ENCODE results near the gene ATF7. TPM values are rescaled to one million over a fixed set of nuclear protein-coding genes. Genes with fewer than 3 reads are reported as not detected.

Gene ATF7
- total and polyA plus RNA-seq, 8 donors: 11.6 to 31.5 (median 17.7) TPM

GRCh38 chr12:53461591-53461990, 164.6 kb downstream of the ATF7 start:
- no peak for DNase-seq
- H3K9me3 ChIP-seq: no peaks in the 10 kb centered on the region
- ATAC-seq: no peak
- H3K36me3 ChIP-seq: peaks cover 35 to 100% (median 81%) of the 10 kb centered on the region in 3 donors
- no peak for FAIRE-seq
- no peaks in the 10 kb centered on the region for H3K27me3 ChIP-seq
- no peak for TF ChIP-seq CTCF (IDR thresholded peaks at IDR 0.05)
- no peak overlapping the region for H3K4me3 ChIP-seq
- WGBS, 2 donors: 81 to 84% methylated on average over 8 of the region's 8 CpGs
- H3K4me1 ChIP-seq: no peaks in the 10 kb centered on the region
- no peak overlapping the region for H3K27ac ChIP-seq
- intact Hi-C loops (cut with DNase I): loop anchor here in 1 of 3 donors (10.0 kb wide), 1 partner anchor 437 kb away; no protein-coding TSS in a partner anchor

GRCh38 chr12:53461059-53461458, 165.1 kb downstream of the ATF7 start:
- ATAC-seq: no peak
- H3K4me3 ChIP-seq: no peak overlapping the region
- H3K27me3 ChIP-seq: no peaks in the 10 kb centered on the region
- H3K27ac ChIP-seq: no peak overlapping the region
- DNase-seq: no peak
- 73 to 75% methylated on average over 3 of the region's 3 CpGs for WGBS, 2 donors
- intact Hi-C loops (cut with DNase I): loop anchor here in 1 of 3 donors (10.0 kb wide), 1 partner anchor 436 kb away; no protein-coding TSS in a partner anchor
- no peaks in the 10 kb centered on the region for H3K9me3 ChIP-seq
- no peak for FAIRE-seq
- H3K4me1 ChIP-seq: no peaks in the 10 kb centered on the region
- TF ChIP-seq CTCF (IDR thresholded peaks at IDR 0.05): no peak
- peaks cover 35 to 100% (median 82%) of the 10 kb centered on the region in 3 donors for H3K36me3 ChIP-seq

- H3K27ac ChIP-seq: no peak overlapping the region
- H3K27me3 ChIP-seq: no peaks in the 10 kb centered on the region
- TF ChIP-seq CTCF (IDR thresholded peaks at IDR 0.05): no peak
- H3K36me3 ChIP-seq: peaks cover 34 to 97% (median 73%) of the 10 kb centered on the region in 3 donors
- H3K9me3 ChIP-seq: no peaks in the 10 kb centered on the region
- no peak for DNase-seq
- WGBS, 2 donors: 69% methylated on average over 4 of the region's 4 CpGs
- no peak for ATAC-seq
- intact Hi-C loops (cut with DNase I): no loop called here
- H3K4me1 ChIP-seq: peaks cover 0 to 6% (median 2%) of the 10 kb centered on the region in 3 donors
- no peak for FAIRE-seq
- no peak overlapping the region for H3K4me3 ChIP-seq
These were observed 167.1 kb downstream of the ATF7 start for GRCh38 chr12:53459097-53459496.

Other genes starting within 250 kb of the ATF7 start
- gene SP1, start 246.2 kb downstream of the ATF7 start, total RNA-seq: 10 to 100 TPM; 25.1 to 48.4 (median 32.5) TPM
- gene SP1, start 246.2 kb downstream of the ATF7 start, polyA plus RNA-seq: 10 to 100 TPM in 1 of 2 donors, 1 to 10 TPM in 1; 8.4 to 10.8 TPM
- 1 to 10 TPM; 1.7 to 8.1 (median 3.0) TPM for gene AMHR2, start 202.5 kb downstream of the ATF7 start, total RNA-seq
- 1 to 10 TPM; 2.5 to 2.9 TPM for gene AMHR2, start 202.5 kb downstream of the ATF7 start, polyA plus RNA-seq
- gene PRR13, start 184.6 kb downstream of the ATF7 start, total RNA-seq: 10 to 100 TPM; 41.3 to 77.8 (median 62.3) TPM
- gene PRR13, start 184.6 kb downstream of the ATF7 start, polyA plus RNA-seq: 100 to 1,000 TPM in 1 of 2 donors, 10 to 100 TPM in 1; 81.1 to 106 TPM
- 100 to 1,000 TPM; 451 to 608 (median 475) TPM for gene PCBP2, start 174.3 kb downstream of the ATF7 start, total RNA-seq
- gene PCBP2, start 174.3 kb downstream of the ATF7 start, polyA plus RNA-seq: 100 to 1,000 TPM; 266 to 403 TPM
- gene MAP3K12, start 126.9 kb downstream of the ATF7 start, total RNA-seq: 1 to 10 TPM; 2.3 to 9.9 (median 4.1) TPM
- 10 to 100 TPM; 20.3 to 24.9 TPM for gene MAP3K12, start 126.9 kb downstream of the ATF7 start, polyA plus RNA-seq
- 10 to 100 TPM; 11.7 to 22.5 (median 15.4) TPM for gene TARBP2, start 125.1 kb downstream of the ATF7 start, total RNA-seq
- gene TARBP2, start 125.1 kb downstream of the ATF7 start, polyA plus RNA-seq: 10 to 100 TPM; 43.0 to 50.1 TPM
- gene NPFF, start 118.9 kb downstream of the ATF7 start, total RNA-seq: not detected
- under 1 TPM in 1 of 2 donors, not detected in 1; 0.99 TPM for gene NPFF, start 118.9 kb downstream of the ATF7 start, polyA plus RNA-seq
- gene ATP5MC2, start 49.7 kb upstream of the ATF7 start, total RNA-seq: 100 to 1,000 TPM; 134 to 229 (median 180) TPM
- gene ATP5MC2, start 49.7 kb upstream of the ATF7 start, polyA plus RNA-seq: 100 to 1,000 TPM; 246 to 350 TPM
- 100 to 1,000 TPM in 1 of 6 donors, 10 to 100 TPM in 5; 28.2 to 102 (median 72.3) TPM for gene CALCOCO1, start 101.1 kb upstream of the ATF7 start, total RNA-seq
- gene CALCOCO1, start 101.1 kb upstream of the ATF7 start, polyA plus RNA-seq: 100 to 1,000 TPM; 102 to 103 TPM
- not detected for gene CISTR, start 125.6 kb upstream of the ATF7 start, total RNA-seq
- gene CISTR, start 125.6 kb upstream of the ATF7 start, polyA plus RNA-seq: not detected

Data from pancreas (tissue), 10 donors.